ENCODE results near the gene LONRF2.

- TF ChIP-seq CTCF (IDR thresholded peaks at IDR 0.05), result no peak
- TF ChIP-seq EP300 (IDR thresholded peaks at IDR 0.05), result no peak
- no peak for TF ChIP-seq POLR2A (IDR thresholded peaks at IDR 0.05)
Observed at GRCh38 chr2:100233061-100233460, 89.2 kb downstream of the LONRF2 start.

Data from tibial nerve (tissue), 4 donors.